Uterus (tissue), 4 donors: ENCODE results near the gene CAMK2B. TPM values are rescaled to one million over a fixed set of nuclear protein-coding genes. Genes with fewer than 3 reads are reported as not detected.

ENCODE experiments used
- DNase-seq, 2 donors: peaks; one replicate each; pipeline ENCODE4 v3.0.0-alpha.2; 2019 to 2020
- H3K27ac ChIP-seq, 2 donors: fragments of 200-600 bp; sonication (generic); 1 replicate in 1 of 2; 2 replicates in 1 of 2; pipeline ENCODE4 v1.5.1; 2016 to 2018
- H3K27me3 ChIP-seq, 2 donors: fragments of 200-600 bp; sonication (generic); one replicate each; pipeline ENCODE4 v1.5.1; 2018 to 2019; ENCODE audit warnings: control low read depth in 1 of 2
- H3K36me3 ChIP-seq, 2 donors: fragments of 200-600 bp; sonication (generic); one replicate each; pipeline ENCODE4 v1.5.1; 2019; ENCODE audit warnings: control low read depth in 1 of 2
- H3K4me1 ChIP-seq, 2 donors: fragments of 200-600 bp; sonication (generic); one replicate each; pipeline ENCODE4 v1.5.1; 2018 to 2019; ENCODE audit warnings: control low read depth in 1 of 2
- H3K4me3 ChIP-seq, 2 donors: fragments of 200-600 bp; sonication (generic); 1 replicate in 1 of 2; 2 replicates in 1 of 2; pipeline ENCODE4 v1.5.1; 2018 to 2019; ENCODE audit warnings: mild to moderate bottlenecking in 1 of 2
- H3K9me3 ChIP-seq, 2 donors: fragments of 200-600 bp; sonication (generic); one replicate each; pipeline ENCODE4 v1.5.1; 2019; ENCODE audit warnings: control low read depth in 1 of 2
- CTCF ChIP-seq, 4 experiments: fragments of 200-600 bp in 2 of 4; fragments of 450-650 bp in 2 of 4; sonication (generic) in 2 of 4; IDR thresholded peaks; one replicate each; pipeline ENCODE4 v1.5.1; 2016 to 2019; ENCODE audit warnings: antibody characterized with exemption in 4 of 4, mild to moderate bottlenecking in 2 of 4, moderate library complexity in 1 of 4
- POLR2A ChIP-seq, 2 donors: fragments of 450-650 bp; IDR thresholded peaks; one replicate each; pipeline ENCODE4 v1.6.1; 2016; ENCODE audit warnings: antibody characterized with exemption in 2 of 2, mild to moderate bottlenecking in 1 of 2, moderate library complexity in 1 of 2
- intact Hi-C: fragments of 100-400 bp; cut with DNase I; formaldehyde crosslinking; loops from one replicate; pipeline ENCODE4 v1.15.1; 2023; ENCODE audit warnings: low total_unique reads
- total RNA-seq, 4 donors: library from RNA; depleted of rRNA in 3 of 4; stranded (reverse); fragments of >200 nt in 3 of 4; gene quantifications; one replicate each; pipeline versions ENCODE4 v1.1.0 to v1.2.4, GENCODE V29; 2014 to 2023
- donor health status: DM: yes; HTN: yes; CAD: no.

Gene CAMK2B
- total RNA-seq, 4 donors from 2014 or later: 0.40 to 1.1 TPM; not detected in 2

GRCh38 chr7:44289341-44290251 lies 35.8 kb downstream of the CAMK2B start:
- TF ChIP-seq CTCF (IDR thresholded peaks at IDR 0.05) (no peak), POLR2A (IDR thresholded peaks at IDR 0.05) (no peak)
- H3K4me3 ChIP-seq: no peak overlapping the region
- intact Hi-C loops: no loop called here
- H3K36me3 ChIP-seq: no peaks in the 10 kb centered on the region
- DNase-seq: peak; percentile 12 to 19
- H3K9me3 ChIP-seq: no peaks in the 10 kb centered on the region
- H3K4me1 ChIP-seq: no peaks in the 10 kb centered on the region
- peak overlapping the region; percentile 36 to 42 for H3K27ac ChIP-seq
- H3K27me3 ChIP-seq: no peaks in the 10 kb centered on the region

GRCh38 chr7:44288811-44289340 lies 36.5 kb downstream of the CAMK2B start:
- Histone ChIP-seq H3K9me3 (no peaks in the 10 kb centered on the region), H3K27me3 (no peaks in the 10 kb centered on the region), H3K4me1 (no peaks in the 10 kb centered on the region), H3K4me3 (no peak overlapping the region), H3K36me3 (no peaks in the 10 kb centered on the region), H3K27ac (no peak overlapping the region)
- peak; percentile 7 to 9 for DNase-seq
- TF ChIP-seq CTCF (IDR thresholded peaks at IDR 0.05): no peak
- TF ChIP-seq POLR2A (IDR thresholded peaks at IDR 0.05): no peak
- intact Hi-C loops: no loop called here

- TF ChIP-seq POLR2A (IDR thresholded peaks at IDR 0.05) (no peak), CTCF (IDR thresholded peaks at IDR 0.05) (no peak)
- H3K9me3 ChIP-seq: no peaks in the 10 kb centered on the region
- no peaks in the 10 kb centered on the region for H3K27me3 ChIP-seq
- intact Hi-C loops: no loop called here
- DNase-seq: no peak
- no peak overlapping the region for H3K4me3 ChIP-seq
- no peak overlapping the region for H3K27ac ChIP-seq
- no peaks in the 10 kb centered on the region for H3K36me3 ChIP-seq
- H3K4me1 ChIP-seq: no peaks in the 10 kb centered on the region
Measured at GRCh38 chr7:44288381-44288685, 37.1 kb downstream of the CAMK2B start.

GRCh38 chr7:44287488-44288380 lies 37.7 kb downstream of the CAMK2B start:
- intact Hi-C loops: no loop called here
- Histone ChIP-seq H3K27me3 (no peaks in the 10 kb centered on the region), H3K36me3 (no peaks in the 10 kb centered on the region), H3K27ac (no peak overlapping the region), H3K4me1 (no peaks in the 10 kb centered on the region), H3K9me3 (no peaks in the 10 kb centered on the region), H3K4me3 (no peak overlapping the region)
- DNase-seq: peak; percentile 3 to 7
- TF ChIP-seq CTCF (IDR thresholded peaks at IDR 0.05) (no peak), POLR2A (IDR thresholded peaks at IDR 0.05) (no peak)
